HEK293 (cell line): ENCODE results near the gene SGMS1.
"Not testable (repeated sequence)": the region's sequence is repeated elsewhere in the genome, so short reads cannot be mapped to it uniquely, and the experiment has no call there.

ENCODE experiments used
- CTCF ChIA-PET: fragments of 350-600 bp; formaldehyde crosslinking; extraction: SDS; loops from one replicate; lab custom pipeline; 2021; ENCODE audit warnings: antibody characterized with exemption; lab: Yijun Ruan, JAX
- POLR2A ChIA-PET: fragments of 300-600 bp; formaldehyde crosslinking; extraction: SDS; loops from one replicate; lab custom pipeline; 2020; ENCODE audit warnings: antibody characterized with exemption, inconsistent platforms; lab: Yijun Ruan, JAX
- H3K27ac ChIP-seq: fragments of 200-500 bp; sonication (Bioruptor generic); 2 replicates; pipeline ENCODE4 v1.5.1; 2014; ENCODE audit warnings: low read depth, low read length, control low read depth, inconsistent platforms; ENCODE audit errors: extremely low read depth
- H3K36me3 ChIP-seq, 2 experiments: fragments of 200-500 bp in 1 of 2; sonication (Bioruptor generic) in 1 of 2; 1 replicate in 1 of 2; 2 replicates in 1 of 2; pipeline ENCODE4 v1.5.1; 2014 to 2017; ENCODE audit warnings: inconsistent platforms in 2 of 2, low read length in 2 of 2; ENCODE audit not compliant: control insufficient read depth in 2 of 2, insufficient read depth in 1 of 2
- H3K4me1 ChIP-seq: fragments of 200-500 bp; sonication (Bioruptor generic); 2 replicates; pipeline ENCODE4 v1.5.1; 2014; ENCODE audit warnings: mild to moderate bottlenecking, low read length, inconsistent platforms; ENCODE audit not compliant: control insufficient read depth, insufficient read depth
- H3K4me3 ChIP-seq: 2 replicates; pipeline ENCODE4 v1.5.1; 2011; ENCODE audit warnings: low read depth, mild to moderate bottlenecking, control low read depth, low read length, moderate library complexity
- H3K9me3 ChIP-seq: fragments of 200-500 bp; sonication (Bioruptor generic); 2 replicates; pipeline ENCODE4 v1.5.1; 2014; ENCODE audit warnings: low read depth, low read length, inconsistent platforms; ENCODE audit not compliant: control insufficient read depth, insufficient read depth
- ATF2 ChIP-seq: fragments of 450-650 bp; formaldehyde crosslinking; IDR thresholded peaks from 2 replicates; pipeline ENCODE4 v1.5.1; 2016; ENCODE audit warnings: missing biosample characterization, missing genetic modification characterization, low read depth
- KLF7 ChIP-seq: fragments of 450-650 bp; formaldehyde crosslinking; IDR thresholded peaks from 2 replicates; pipeline ENCODE4 v1.5.1; 2016; ENCODE audit warnings: missing biosample characterization, missing genetic modification characterization, borderline replicate concordance
- OVOL3 ChIP-seq: fragments of 450-650 bp; formaldehyde crosslinking; IDR thresholded peaks from 2 replicates; pipeline ENCODE4 v1.5.1; 2016; ENCODE audit warnings: missing biosample characterization, missing genetic modification characterization
- TRIM28 ChIP-seq: IDR thresholded peaks from 2 replicates; pipeline ENCODE4 v1.6.1; 2011; ENCODE audit warnings: low read length, control low read depth, borderline replicate concordance
- ZBTB7A ChIP-seq: fragments of 450-650 bp; formaldehyde crosslinking; IDR thresholded peaks from 2 replicates; pipeline ENCODE4 v1.5.1; 2016; ENCODE audit warnings: low read depth, missing biosample characterization, missing genetic modification characterization
- ZNF10 ChIP-seq: fragments of 450-650 bp; formaldehyde crosslinking; IDR thresholded peaks from 2 replicates; pipeline ENCODE4 v1.5.1; 2017; ENCODE audit warnings: missing biosample characterization, missing genetic modification characterization
- ZNF121 ChIP-seq: fragments of 450-650 bp; formaldehyde crosslinking; IDR thresholded peaks from 2 replicates; pipeline ENCODE4 v1.5.1; 2016; ENCODE audit warnings: missing biosample characterization, missing genetic modification characterization
- ZNF184 ChIP-seq: fragments of 450-650 bp; IDR thresholded peaks from 2 replicates; pipeline ENCODE4 v1.5.1; 2018; ENCODE audit warnings: missing biosample characterization, mild to moderate bottlenecking, missing genetic modification characterization
- ZNF391 ChIP-seq: fragments of 450-650 bp; formaldehyde crosslinking; IDR thresholded peaks from 2 replicates; pipeline ENCODE4 v1.5.1; 2016; ENCODE audit warnings: low read depth, missing biosample characterization, missing genetic modification characterization, borderline replicate concordance
- ZNF394 ChIP-seq: fragments of 450-650 bp; formaldehyde crosslinking; IDR thresholded peaks from 2 replicates; pipeline ENCODE4 v1.5.1; 2016; ENCODE audit warnings: missing biosample characterization, missing genetic modification characterization, mild to moderate bottlenecking, moderate library complexity, borderline replicate concordance
- ZNF426 ChIP-seq: fragments of 450-650 bp; formaldehyde crosslinking; IDR thresholded peaks from 2 replicates; pipeline ENCODE4 v1.5.1; 2017; ENCODE audit warnings: missing biosample characterization, missing genetic modification characterization, mild to moderate bottlenecking, inconsistent platforms, moderate library complexity
- ZNF654 ChIP-seq: fragments of 450-650 bp; formaldehyde crosslinking; IDR thresholded peaks from 2 replicates; pipeline ENCODE4 v1.5.1; 2016; ENCODE audit warnings: low read depth, missing biosample characterization, missing genetic modification characterization
- ZNF664 ChIP-seq: fragments of 450-650 bp; formaldehyde crosslinking; IDR thresholded peaks from 2 replicates; pipeline ENCODE4 v1.5.1; 2016; ENCODE audit warnings: missing biosample characterization, missing genetic modification characterization
- ZNF791 ChIP-seq: fragments of 450-650 bp; formaldehyde crosslinking; IDR thresholded peaks from 2 replicates; pipeline ENCODE4 v1.5.1; 2016; ENCODE audit warnings: missing biosample characterization, missing genetic modification characterization
- TF ChIP-seq, protein P1 (sequence below): sonication (generic); formaldehyde crosslinking; IDR thresholded peaks from 2 replicates; pipeline ENCODE4 v1.8.1; 2022; ENCODE audit warnings: mild to moderate bottlenecking, moderate library complexity, missing genetic modification reagents
- TF ChIP-seq, protein P2 (sequence below): fragments of 450-650 bp; formaldehyde crosslinking; IDR thresholded peaks from 2 replicates; pipeline ENCODE4 v1.5.1; 2016; ENCODE audit warnings: missing biosample characterization, missing genetic modification characterization
- TF ChIP-seq, protein P3 (sequence below): fragments of 450-650 bp; formaldehyde crosslinking; IDR thresholded peaks from 2 replicates; pipeline ENCODE4 v1.5.1; 2016; ENCODE audit warnings: missing biosample characterization, missing genetic modification characterization
- TF ChIP-seq, protein P4 (sequence below): fragments of 450-650 bp; formaldehyde crosslinking; IDR thresholded peaks from 2 replicates; pipeline ENCODE4 v1.5.1; 2016; ENCODE audit warnings: missing biosample characterization, missing genetic modification characterization
- TF ChIP-seq, protein P5 (sequence below): fragments of 450-650 bp; formaldehyde crosslinking; IDR thresholded peaks from 2 replicates; pipeline ENCODE4 v1.5.1; 2016; ENCODE audit warnings: missing biosample characterization, missing genetic modification characterization

The SGMS1 gene

DNA sequence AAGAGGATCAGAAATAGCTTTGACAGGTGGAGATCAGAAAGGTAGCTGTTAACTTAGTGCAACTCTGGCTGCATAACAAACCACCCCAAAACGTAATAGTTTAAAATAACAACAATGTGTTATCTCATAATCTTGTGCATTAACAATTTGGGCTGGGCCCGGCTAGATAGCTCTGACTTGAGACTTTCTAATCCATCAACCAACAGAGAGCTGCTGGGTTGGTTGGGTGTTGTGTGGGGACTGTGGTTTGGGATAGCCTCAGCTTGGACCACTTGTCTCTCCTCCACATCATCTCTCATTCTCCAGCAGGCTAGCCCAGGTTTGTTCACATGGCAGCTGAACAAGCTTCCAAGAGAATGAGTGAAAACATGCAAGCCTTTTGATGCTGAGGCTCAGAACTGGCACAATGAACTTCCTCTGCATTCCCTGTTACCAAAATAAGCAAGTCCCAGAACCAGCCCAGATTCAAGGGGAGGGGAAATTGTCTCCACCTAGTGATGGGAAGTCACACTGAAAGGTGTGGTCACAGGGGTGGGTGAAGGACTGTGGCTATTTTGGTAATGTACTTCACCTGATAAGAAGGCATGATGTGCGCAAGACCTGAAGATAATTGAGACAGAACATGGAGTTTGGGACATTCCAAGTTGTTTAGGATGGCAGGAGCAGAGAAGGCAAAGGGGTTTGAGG is 352.0 kb downstream of the SGMS1 start:
- H3K9me3 ChIP-seq = no peaks in the 10 kb centered on the region
- no peak overlapping the region for H3K4me3 ChIP-seq
- POLR2A ChIA-PET = no interaction called here
- no peak overlapping the region for H3K27ac ChIP-seq
- no peaks in the 10 kb centered on the region for H3K36me3 ChIP-seq
- CTCF ChIA-PET = no interaction called here
- H3K4me1 ChIP-seq = no peaks in the 10 kb centered on the region
- TF ChIP-seq ZBTB7A (no peak), ZNF391 (no peak), TRIM28 (no peak), ZNF10 (tag by site-specific recombination) (0 out of 2 replicates have a peak, but pooled peaks have one; percentile 40), ZNF664 (tag by site-specific recombination) (no peak)

GRCh38 chr10:50267877-50268276 is 355.9 kb downstream of the SGMS1 start:
- H3K27ac ChIP-seq, H3K4me3 ChIP-seq, POLR2A ChIA-PET, H3K9me3 ChIP-seq, H3K4me1 ChIP-seq, H3K36me3 ChIP-seq, CTCF ChIA-PET: not testable (repeated sequence)

- H3K4me1 ChIP-seq, H3K27ac ChIP-seq, POLR2A ChIA-PET, H3K36me3 ChIP-seq, H3K9me3 ChIP-seq, H3K4me3 ChIP-seq: not testable (repeated sequence)
- CTCF ChIA-PET = interaction anchor here (1.0 to 2.0 kb wide), 2 partner anchors 13 to 42 kb away, joined by 3 to 9 read pairs; no protein-coding TSS in a partner anchor
Observed at GRCh38 chr10:50262625-50263024, 361.1 kb downstream of the SGMS1 start.

DNA sequence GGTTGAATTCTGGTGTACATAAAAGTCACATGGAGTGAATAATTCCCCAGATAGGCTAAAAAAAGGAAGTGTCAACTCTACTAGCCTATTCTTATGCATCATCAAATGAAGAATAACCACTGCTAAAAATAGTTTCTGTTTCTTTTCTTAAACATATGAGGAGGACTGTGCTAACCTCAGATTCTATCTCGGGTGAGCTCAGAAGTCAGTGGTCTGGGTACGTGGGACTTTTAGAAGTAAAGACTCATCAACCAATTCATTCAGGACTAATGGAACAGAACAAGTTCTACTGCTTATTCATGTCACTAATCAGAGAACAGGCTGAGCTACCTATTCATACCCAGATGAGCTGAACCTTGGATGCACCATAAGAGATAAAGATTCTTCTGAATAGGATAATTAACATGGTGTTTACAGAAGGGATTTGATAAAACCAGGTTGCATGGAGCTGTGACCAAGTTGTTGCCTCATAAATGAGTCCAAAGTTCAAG is 362.9 kb downstream of the SGMS1 start:
- POLR2A ChIA-PET = no interaction called here
- CTCF ChIA-PET = interaction anchor here (1.1 to 1.9 kb wide), 2 partner anchors 14 to 666 kb away, joined by 4 to 12 read pairs; no protein-coding TSS in a partner anchor
- no peaks in the 10 kb centered on the region for H3K4me1 ChIP-seq
- no peaks in the 10 kb centered on the region for H3K9me3 ChIP-seq
- H3K4me3 ChIP-seq = no peak overlapping the region
- H3K27ac ChIP-seq = no peak overlapping the region
- H3K36me3 ChIP-seq = no peaks in the 10 kb centered on the region
- TF ChIP-seq KLF7 (tag by site-specific recombination) (no peak), ZNF184 (tag by site-specific recombination) (no peak), OVOL3 (no peak), ZNF394 (no peak), ATF2 (tag by site-specific recombination) (no peak), ZNF791 (no peak), ZNF426 (tag by site-specific recombination) (no peak), ZNF654 (tag by site-specific recombination) (no peak), ZNF121 (no peak)
- TF ChIP-seq, protein P1, sequence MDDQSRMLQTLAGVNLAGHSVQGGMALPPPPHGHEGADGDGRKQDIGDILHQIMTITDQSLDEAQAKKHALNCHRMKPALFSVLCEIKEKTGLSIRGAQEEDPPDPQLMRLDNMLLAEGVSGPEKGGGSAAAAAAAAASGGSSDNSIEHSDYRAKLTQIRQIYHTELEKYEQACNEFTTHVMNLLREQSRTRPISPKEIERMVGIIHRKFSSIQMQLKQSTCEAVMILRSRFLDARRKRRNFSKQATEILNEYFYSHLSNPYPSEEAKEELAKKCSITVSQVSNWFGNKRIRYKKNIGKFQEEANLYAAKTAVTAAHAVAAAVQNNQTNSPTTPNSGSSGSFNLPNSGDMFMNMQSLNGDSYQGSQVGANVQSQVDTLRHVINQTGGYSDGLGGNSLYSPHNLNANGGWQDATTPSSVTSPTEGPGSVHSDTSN (CRISPR knock-in tag) = no peak
- TF ChIP-seq, protein P2, sequence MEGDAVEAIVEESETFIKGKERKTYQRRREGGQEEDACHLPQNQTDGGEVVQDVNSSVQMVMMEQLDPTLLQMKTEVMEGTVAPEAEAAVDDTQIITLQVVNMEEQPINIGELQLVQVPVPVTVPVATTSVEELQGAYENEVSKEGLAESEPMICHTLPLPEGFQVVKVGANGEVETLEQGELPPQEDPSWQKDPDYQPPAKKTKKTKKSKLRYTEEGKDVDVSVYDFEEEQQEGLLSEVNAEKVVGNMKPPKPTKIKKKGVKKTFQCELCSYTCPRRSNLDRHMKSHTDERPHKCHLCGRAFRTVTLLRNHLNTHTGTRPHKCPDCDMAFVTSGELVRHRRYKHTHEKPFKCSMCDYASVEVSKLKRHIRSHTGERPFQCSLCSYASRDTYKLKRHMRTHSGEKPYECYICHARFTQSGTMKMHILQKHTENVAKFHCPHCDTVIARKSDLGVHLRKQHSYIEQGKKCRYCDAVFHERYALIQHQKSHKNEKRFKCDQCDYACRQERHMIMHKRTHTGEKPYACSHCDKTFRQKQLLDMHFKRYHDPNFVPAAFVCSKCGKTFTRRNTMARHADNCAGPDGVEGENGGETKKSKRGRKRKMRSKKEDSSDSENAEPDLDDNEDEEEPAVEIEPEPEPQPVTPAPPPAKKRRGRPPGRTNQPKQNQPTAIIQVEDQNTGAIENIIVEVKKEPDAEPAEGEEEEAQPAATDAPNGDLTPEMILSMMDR = no peak
- TF ChIP-seq, protein P3, sequence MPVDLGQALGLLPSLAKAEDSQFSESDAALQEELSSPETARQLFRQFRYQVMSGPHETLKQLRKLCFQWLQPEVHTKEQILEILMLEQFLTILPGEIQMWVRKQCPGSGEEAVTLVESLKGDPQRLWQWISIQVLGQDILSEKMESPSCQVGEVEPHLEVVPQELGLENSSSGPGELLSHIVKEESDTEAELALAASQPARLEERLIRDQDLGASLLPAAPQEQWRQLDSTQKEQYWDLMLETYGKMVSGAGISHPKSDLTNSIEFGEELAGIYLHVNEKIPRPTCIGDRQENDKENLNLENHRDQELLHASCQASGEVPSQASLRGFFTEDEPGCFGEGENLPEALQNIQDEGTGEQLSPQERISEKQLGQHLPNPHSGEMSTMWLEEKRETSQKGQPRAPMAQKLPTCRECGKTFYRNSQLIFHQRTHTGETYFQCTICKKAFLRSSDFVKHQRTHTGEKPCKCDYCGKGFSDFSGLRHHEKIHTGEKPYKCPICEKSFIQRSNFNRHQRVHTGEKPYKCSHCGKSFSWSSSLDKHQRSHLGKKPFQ = no peak
- TF ChIP-seq, protein P4, sequence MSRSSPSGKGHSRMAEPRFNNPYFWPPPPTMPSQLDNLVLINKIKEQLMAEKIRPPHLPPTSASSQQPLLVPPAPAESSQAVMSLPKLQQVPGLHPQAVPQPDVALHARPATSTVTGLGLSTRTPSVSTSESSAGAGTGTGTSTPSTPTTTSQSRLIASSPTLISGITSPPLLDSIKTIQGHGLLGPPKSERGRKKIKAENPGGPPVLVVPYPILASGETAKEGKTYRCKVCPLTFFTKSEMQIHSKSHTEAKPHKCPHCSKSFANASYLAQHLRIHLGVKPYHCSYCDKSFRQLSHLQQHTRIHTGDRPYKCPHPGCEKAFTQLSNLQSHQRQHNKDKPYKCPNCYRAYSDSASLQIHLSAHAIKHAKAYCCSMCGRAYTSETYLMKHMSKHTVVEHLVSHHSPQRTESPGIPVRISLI (tag by site-specific recombination) = no peak
- TF ChIP-seq, protein P5, sequence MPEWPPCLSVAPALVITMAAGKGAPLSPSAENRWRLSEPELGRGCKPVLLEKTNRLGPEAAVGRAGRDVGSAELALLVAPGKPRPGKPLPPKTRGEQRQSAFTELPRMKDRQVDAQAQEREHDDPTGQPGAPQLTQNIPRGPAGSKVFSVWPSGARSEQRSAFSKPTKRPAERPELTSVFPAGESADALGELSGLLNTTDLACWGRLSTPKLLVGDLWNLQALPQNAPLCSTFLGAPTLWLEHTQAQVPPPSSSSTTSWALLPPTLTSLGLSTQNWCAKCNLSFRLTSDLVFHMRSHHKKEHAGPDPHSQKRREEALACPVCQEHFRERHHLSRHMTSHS (tag by site-specific recombination) = no peak
